Measurements from ENCODE around the gene CCDC85C. TPM values are rescaled to one million over a fixed set of nuclear protein-coding genes. Genes with fewer than 3 reads are reported as not detected.
A peak's percentile ranks its signal among the peaks of the same experiment; 100 is the strongest.

Gene CCDC85C
- total RNA-seq, 1 donor from 2014 or later: 16.6 TPM

GRCh38 chr14:99573436-99574098, 30.4 kb downstream of the CCDC85C start:
- H3K27me3 ChIP-seq (ENCODE audit: insufficient read depth, low read length): no peaks in the 10 kb centered on the region
- peaks cover 45% of the 10 kb centered on the region for H3K4me1 ChIP-seq (ENCODE audit: insufficient read depth, low read length)
- Mint-ChIP-seq H3K9me3 (ENCODE audit: unreplicated experiment) (no peaks in the 10 kb centered on the region), H3K27ac (ENCODE audit: unreplicated experiment) (peak overlapping the region; percentile 91), H3K36me3 (ENCODE audit: low read depth, unreplicated experiment) (peaks cover 3% of the 10 kb centered on the region), H3K4me1 (ENCODE audit: low read depth, unreplicated experiment) (peaks cover 38% of the 10 kb centered on the region), H3K4me3 (ENCODE audit: unreplicated experiment) (peak overlapping the region; percentile 62), H3K27me3 (ENCODE audit: low read depth, unreplicated experiment) (peaks cover 10% of the 10 kb centered on the region)
- peaks cover 43% of the 10 kb centered on the region for H4K20me1 ChIP-seq (ENCODE audit: insufficient read depth, low read length)
- H3K4me2 ChIP-seq (ENCODE audit: low read length): peak overlapping the region; percentile 76
- H3K36me3 ChIP-seq (ENCODE audit: insufficient read depth, low read length): no peaks in the 10 kb centered on the region
- peaks cover 61% of the 10 kb centered on the region for H3K79me2 ChIP-seq (ENCODE audit: insufficient read depth, low read length)
- TF ChIP-seq CTCF (IDR thresholded peaks at IDR 0.05; ENCODE audit: insufficient read depth, low read depth, low read length): no peak
- no peak for TF ChIP-seq EZH2 (IDR thresholded peaks at IDR 0.05; ENCODE audit: insufficient read depth, low read length)
- no peak overlapping the region for H3K9ac ChIP-seq (ENCODE audit: low read length)
- no peaks in the 10 kb centered on the region for H3K9me3 ChIP-seq (ENCODE audit: insufficient read depth, low read depth, low read length)
- no peak overlapping the region for H3K4me3 ChIP-seq (ENCODE audit: insufficient read depth, low read depth, low read length)
- DNase-seq (ENCODE audit: low read depth): no peak
- no peak overlapping the region for H2AFZ ChIP-seq (ENCODE audit: low read depth, low read length)
- peak overlapping the region; percentile 24 for H3K27ac ChIP-seq (ENCODE audit: low read depth, low read length)
- no peak for FAIRE-seq

DNA sequence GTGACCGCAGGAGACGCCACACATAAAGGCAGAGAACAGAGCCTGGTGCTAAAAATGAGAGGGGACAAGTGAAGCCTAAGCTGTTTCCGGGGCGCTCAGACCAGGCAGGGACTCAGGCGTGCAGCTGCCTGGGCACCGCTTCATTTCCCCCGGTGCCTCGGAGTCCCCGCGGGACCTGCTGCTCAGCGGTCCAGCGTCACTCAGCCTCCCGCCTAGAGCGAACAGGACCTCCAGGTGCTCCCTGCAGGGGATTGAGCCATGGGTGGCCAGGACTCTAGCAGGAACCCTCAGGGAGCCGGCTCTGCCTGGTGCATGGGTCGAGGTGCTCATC, 31.0 kb downstream of the CCDC85C start:
- H3K4me3 Mint-ChIP-seq (ENCODE audit: unreplicated experiment): no peak overlapping the region
- FAIRE-seq (no peak), DNase-seq (ENCODE audit: low read depth) (no peak)
- Histone ChIP-seq H3K9ac (ENCODE audit: low read length) (no peak overlapping the region), H3K27ac (ENCODE audit: low read depth, low read length) (no peak overlapping the region), H3K4me3 (ENCODE audit: insufficient read depth, low read depth, low read length) (no peak overlapping the region), H4K20me1 (ENCODE audit: insufficient read depth, low read length) (peaks cover 49% of the 10 kb centered on the region), H3K4me2 (ENCODE audit: low read length) (no peak overlapping the region), H3K79me2 (ENCODE audit: insufficient read depth, low read length) (peaks cover 62% of the 10 kb centered on the region), H3K36me3 (ENCODE audit: insufficient read depth, low read length) (no peaks in the 10 kb centered on the region), H2AFZ (ENCODE audit: low read depth, low read length) (no peak overlapping the region), H3K27me3 (ENCODE audit: insufficient read depth, low read length) (no peaks in the 10 kb centered on the region), H3K9me3 (ENCODE audit: insufficient read depth, low read depth, low read length) (no peaks in the 10 kb centered on the region), H3K4me1 (ENCODE audit: insufficient read depth, low read length) (peaks cover 45% of the 10 kb centered on the region)
- H3K4me1 Mint-ChIP-seq (ENCODE audit: low read depth, unreplicated experiment): peaks cover 39% of the 10 kb centered on the region
- peaks cover 10% of the 10 kb centered on the region for H3K27me3 Mint-ChIP-seq (ENCODE audit: low read depth, unreplicated experiment)
- TF ChIP-seq EZH2 (IDR thresholded peaks at IDR 0.05; ENCODE audit: insufficient read depth, low read length) (no peak), CTCF (IDR thresholded peaks at IDR 0.05; ENCODE audit: insufficient read depth, low read depth, low read length) (no peak)
- H3K36me3 Mint-ChIP-seq (ENCODE audit: low read depth, unreplicated experiment): no peaks in the 10 kb centered on the region
- H3K27ac Mint-ChIP-seq (ENCODE audit: unreplicated experiment): no peak overlapping the region
- H3K9me3 Mint-ChIP-seq (ENCODE audit: unreplicated experiment): no peaks in the 10 kb centered on the region
